CD4-positive, alpha-beta T cell treated with Interleukin-4 for 1 hour (primary cell): Measurements from ENCODE around the gene TP53TG5.

Experiments
- DNase-seq, 2 donors: peaks; one replicate each; pipeline ENCODE4 v3.0.0-alpha.2; 2020 to 2022

The TP53TG5 gene

GRCh38 chr20:45405571-45406259, 27.6 kb upstream of the TP53TG5 start:
- DNase-seq = no peak

- no peak for DNase-seq
Observed at GRCh38 chr20:45404438-45404837, 26.3 kb upstream of the TP53TG5 start.

- no peak for DNase-seq
Observed at GRCh38 chr20:45402946-45403345, 24.8 kb upstream of the TP53TG5 start.

DNA sequence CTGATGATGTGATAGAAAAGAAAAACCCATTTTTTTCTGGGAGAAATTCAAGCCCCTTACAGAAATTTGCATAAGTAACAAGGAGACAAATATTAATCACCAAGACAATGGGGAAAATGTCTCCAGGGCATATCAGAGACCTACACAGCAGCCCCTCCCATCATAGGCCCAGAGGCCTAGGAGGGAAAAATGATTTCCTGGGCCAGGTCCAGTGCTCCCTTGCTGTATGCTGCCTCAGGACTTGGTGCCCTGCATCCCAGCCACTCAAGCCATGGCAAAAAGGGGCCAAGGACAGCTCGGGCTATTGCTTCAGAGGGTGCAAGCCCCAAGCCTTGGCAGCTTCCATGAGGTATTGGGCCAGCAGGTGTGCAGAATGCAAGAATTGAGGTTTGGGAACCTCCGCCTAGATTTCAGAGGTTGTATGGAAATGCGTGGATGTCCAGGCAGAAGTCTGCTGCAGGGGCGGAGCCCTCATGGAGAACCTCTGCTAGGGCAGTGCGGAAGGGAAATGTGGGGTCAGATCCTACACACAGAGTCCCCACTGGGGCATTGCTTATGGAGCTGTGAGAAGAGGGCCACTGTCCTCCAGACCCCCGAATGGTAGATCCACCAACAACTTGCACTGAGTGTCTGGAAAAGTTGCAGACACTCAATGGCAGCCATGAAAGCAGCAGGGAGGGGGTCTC, 22.4 kb upstream of the TP53TG5 start:
- no peak for DNase-seq

- DNase-seq = no peak
Observed at GRCh38 chr20:45399018-45399417, 20.9 kb upstream of the TP53TG5 start.

GRCh38 chr20:45395114-45395415, 16.9 kb upstream of the TP53TG5 start:
- no peak for DNase-seq

- DNase-seq = no peak
Observed at GRCh38 chr20:45394221-45395113, 16.3 kb upstream of the TP53TG5 start.

DNA sequence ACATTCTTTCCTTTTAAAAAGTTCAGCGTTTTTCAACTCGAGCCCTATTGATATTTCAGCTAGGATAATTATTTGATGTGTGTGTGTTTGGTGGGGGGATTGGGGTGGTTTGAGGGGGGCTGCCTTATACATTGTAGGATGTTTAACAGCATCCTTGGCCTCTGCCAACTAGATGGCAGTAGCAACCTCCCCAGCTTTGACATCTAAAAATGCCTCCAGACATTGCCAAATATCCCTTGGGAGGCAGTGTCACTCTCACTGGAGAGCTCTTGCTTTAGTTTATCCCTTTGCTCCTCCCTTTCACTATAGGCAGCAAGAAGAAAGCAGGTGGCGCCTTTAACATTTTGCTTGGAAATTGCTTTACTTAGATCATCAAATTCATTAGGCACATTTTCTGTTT, 14.6 kb upstream of the TP53TG5 start:
- no peak for DNase-seq

- no peak for DNase-seq
Observed at GRCh38 chr20:45391559-45391958, 13.4 kb upstream of the TP53TG5 start.

DNA sequence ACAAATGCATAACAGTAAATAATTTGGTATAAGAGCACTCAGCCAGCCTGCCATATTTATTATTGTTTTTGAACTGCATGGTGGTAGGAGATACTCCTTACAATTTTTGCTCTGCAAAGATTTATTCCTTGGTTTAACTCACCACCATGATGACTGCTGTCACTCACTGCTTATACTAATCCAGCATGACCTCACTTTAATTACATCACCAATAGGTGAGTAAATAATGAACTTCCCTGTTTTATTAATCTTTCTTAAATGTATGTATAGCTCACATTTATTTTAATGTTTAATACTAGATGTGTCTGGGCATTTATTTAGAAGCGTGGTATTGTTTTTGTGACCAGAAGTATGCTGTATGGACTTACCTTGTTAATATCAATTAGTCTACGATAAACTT, 12.8 kb upstream of the TP53TG5 start:
- DNase-seq = no peak

DNA sequence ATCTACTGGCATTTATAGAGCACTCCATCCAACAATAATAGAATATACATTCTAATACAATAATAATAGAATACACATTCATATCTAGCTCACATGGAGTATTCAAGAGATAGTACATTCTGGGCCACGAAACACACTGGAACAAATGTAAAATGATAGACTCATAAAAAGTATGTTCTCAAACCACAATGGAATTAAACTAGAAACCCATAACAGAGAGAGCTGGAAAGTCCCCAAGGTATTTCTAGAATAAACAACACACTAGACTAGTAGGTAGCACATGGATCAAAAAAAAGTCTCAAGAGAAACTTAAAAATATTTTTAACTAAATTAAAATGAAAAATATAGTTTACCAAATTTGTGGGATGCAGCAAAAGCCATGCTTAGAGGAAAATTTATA, 9.1 kb upstream of the TP53TG5 start:
- no peak for DNase-seq

DNA sequence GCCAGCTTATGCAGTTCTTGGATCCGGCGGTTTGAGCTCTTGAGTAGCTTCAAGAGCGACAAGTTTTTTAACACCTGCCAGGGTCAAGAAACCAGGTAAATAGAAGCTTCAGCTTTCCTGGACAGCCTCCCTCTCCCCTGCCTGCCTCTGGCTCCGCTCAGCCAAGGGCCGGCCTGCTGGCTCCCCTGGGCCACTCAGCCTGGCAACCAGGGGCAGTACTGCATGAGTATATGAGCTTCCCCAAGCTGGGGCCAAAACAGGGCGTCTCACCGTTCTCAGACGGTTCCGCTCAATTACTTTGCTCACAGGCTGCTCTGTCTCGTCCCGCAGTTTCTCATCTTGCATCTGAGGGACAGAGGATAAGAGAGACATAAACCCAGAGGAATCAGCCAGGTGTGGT, 856 bp downstream of the TP53TG5 start:
- DNase-seq = no peak

DNA sequence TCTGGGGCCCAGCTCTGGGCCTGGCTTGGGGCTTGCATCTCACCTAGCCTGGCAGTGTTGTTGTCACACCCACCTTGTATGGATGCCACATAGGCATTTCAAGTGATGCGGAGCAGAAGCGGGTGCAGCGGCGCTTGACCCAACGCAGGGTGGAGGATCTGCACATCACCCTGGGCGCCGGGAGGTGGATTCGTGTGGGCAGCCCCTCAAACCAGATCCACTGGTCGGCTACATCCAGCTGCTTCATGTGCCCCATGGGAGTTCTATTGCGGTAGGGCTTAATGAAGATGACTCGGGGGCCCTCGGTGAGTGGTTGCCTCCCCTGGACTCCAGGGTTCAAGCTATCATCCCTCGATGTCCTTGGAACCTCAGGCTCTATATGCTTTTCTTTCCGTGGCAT, 3.2 kb downstream of the TP53TG5 start:
- DNase-seq = no peak

DNA sequence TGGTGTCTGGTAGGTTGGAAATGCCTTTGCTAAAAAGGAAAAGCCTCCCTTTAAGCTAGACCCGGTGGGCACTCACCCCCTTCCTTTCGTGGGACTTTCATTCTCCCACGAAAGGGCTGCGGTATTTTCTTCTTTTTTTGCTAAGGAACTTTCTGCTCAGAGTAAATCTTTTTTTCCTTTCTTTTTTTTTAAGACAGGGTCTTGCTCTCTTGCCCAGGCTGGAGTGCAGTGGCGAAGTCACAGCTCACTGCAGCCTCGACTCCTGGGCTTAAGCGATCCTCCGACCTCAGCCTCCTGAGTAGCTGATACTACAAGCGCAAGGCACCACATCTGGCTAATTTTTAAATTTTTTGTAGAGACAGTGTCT, 4.0 kb downstream of the TP53TG5 start:
- DNase-seq = no peak

GRCh38 chr20:45373353-45374100, 4.6 kb downstream of the TP53TG5 start:
- DNase-seq = peak; percentile 90

DNA sequence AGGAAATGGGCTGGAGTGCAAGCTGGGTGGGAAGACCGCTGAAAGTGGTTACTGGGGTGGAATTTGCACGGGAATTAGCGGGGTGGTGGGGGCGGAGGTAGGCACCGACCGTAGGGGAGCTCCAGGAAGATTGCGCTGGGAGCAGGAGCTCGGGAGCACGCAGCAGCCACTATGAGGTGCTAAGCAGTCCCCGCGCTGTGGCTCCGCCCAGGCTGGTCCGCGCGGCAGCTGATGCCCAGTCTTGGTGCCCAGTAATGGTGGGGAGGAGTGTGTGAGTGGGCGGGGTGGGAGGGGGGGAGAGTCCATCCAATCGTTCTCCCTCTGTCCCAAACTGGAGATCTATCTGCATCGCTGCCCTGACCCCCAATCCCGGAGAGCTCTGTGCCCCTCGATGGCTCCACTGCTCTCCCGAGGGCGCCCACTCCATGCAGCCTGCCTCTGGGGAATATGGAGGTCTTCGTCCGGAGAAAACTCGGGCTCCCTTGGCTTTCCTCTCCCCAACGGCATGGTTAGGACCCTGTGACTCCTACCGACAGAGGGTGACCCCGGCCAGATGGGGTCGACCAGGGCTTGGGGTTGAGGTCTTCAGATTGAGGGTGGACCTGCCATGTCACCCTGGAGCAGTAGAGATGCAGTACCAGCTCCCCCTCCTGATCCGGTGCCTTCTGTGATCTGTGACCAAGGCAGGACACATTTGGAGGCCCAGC, 5.3 kb downstream of the TP53TG5 start:
- no peak for DNase-seq

GRCh38 chr20:45372241-45372640, 5.9 kb downstream of the TP53TG5 start:
- no peak for DNase-seq

GRCh38 chr20:45370571-45371160, 7.5 kb downstream of the TP53TG5 start:
- no peak for DNase-seq

- DNase-seq = peak; percentile 66 to 80
Observed at GRCh38 chr20:45368221-45368980, 9.7 kb downstream of the TP53TG5 start.

GRCh38 chr20:45367126-45367525, 11.0 kb downstream of the TP53TG5 start:
- no peak for DNase-seq

- no peak for DNase-seq
Observed at GRCh38 chr20:45366631-45367030, 11.5 kb downstream of the TP53TG5 start.
